GM23248 (cell line): ENCODE data around the gene AAK1. TPM values are rescaled to one million over a fixed set of nuclear protein-coding genes. Genes with fewer than 3 reads are reported as not detected.

Experiments used
- DNase-seq: peaks from one replicate; pipeline ENCODE4 v3.0.0-alpha.2; 2015
- H2AFZ ChIP-seq: fragments of 200-600 bp; sonication (generic); 2 replicates; pipeline ENCODE4 v1.6.1; 2016; ENCODE audit warnings: antibody characterized with exemption
- H3F3A ChIP-seq: fragments of 200-600 bp; sonication (generic); 2 replicates; pipeline ENCODE4 v1.6.1; 2016; ENCODE audit warnings: mild to moderate bottlenecking, antibody characterized with exemption, mixed run types; ENCODE audit not compliant: insufficient read depth
- H3K27ac ChIP-seq: fragments of 200-600 bp; sonication (generic); 2 replicates; pipeline ENCODE4 v1.5.1; 2016; ENCODE audit warnings: mild to moderate bottlenecking
- H3K27me3 ChIP-seq: fragments of 200-600 bp; sonication (generic); replicated peaks from 2 replicates; pipeline ENCODE4 v1.6.1; 2016; ENCODE audit warnings: mild to moderate bottlenecking; ENCODE audit not compliant: insufficient read depth
- H3K36me3 ChIP-seq: fragments of 200-600 bp; sonication (generic); 2 replicates; pipeline ENCODE4 v1.6.1; 2016; ENCODE audit warnings: low read depth, mild to moderate bottlenecking
- H3K4me1 ChIP-seq: fragments of 200-600 bp; sonication (generic); 2 replicates; pipeline ENCODE4 v1.6.1; 2016; ENCODE audit warnings: mild to moderate bottlenecking; ENCODE audit not compliant: insufficient read depth
- H3K4me2 ChIP-seq: fragments of 200-600 bp; sonication (generic); one replicate; pipeline ENCODE4 v1.6.1; 2016; ENCODE audit warnings: mild to moderate bottlenecking; ENCODE audit not compliant: unreplicated experiment
- H3K4me3 ChIP-seq: fragments of 200-600 bp; sonication (generic); 2 replicates; pipeline ENCODE4 v1.5.1; 2016; ENCODE audit warnings: mild to moderate bottlenecking
- H3K79me2 ChIP-seq: fragments of 200-600 bp; sonication (generic); 2 replicates; pipeline ENCODE4 v1.6.1; 2016; ENCODE audit warnings: mild to moderate bottlenecking; ENCODE audit not compliant: insufficient read depth
- H3K9ac ChIP-seq: fragments of 200-600 bp; sonication (generic); 2 replicates; pipeline ENCODE4 v1.6.1; 2016; ENCODE audit warnings: mild to moderate bottlenecking
- H3K9me2 ChIP-seq: fragments of 200-600 bp; sonication (generic); 2 replicates; pipeline ENCODE4 v1.6.1; 2016; ENCODE audit warnings: mixed run types, mild to moderate bottlenecking, moderate library complexity; ENCODE audit not compliant: insufficient read depth
- H3K9me3 ChIP-seq: fragments of 200-600 bp; sonication (generic); one replicate; pipeline ENCODE4 v1.6.1; 2017; ENCODE audit warnings: low read depth
- H4K20me1 ChIP-seq: fragments of 200-600 bp; sonication (generic); 2 replicates; pipeline ENCODE4 v1.6.0; 2016; ENCODE audit not compliant: insufficient read depth
- EZH2 ChIP-seq: fragments of 200-600 bp; sonication (generic); IDR thresholded peaks from 2 replicates; pipeline ENCODE4 v1.6.1; 2018; ENCODE audit warnings: antibody characterized with exemption, mild to moderate bottlenecking; ENCODE audit not compliant: insufficient read depth, poor library complexity, severe bottlenecking
- EZH2phosphoT487 ChIP-seq: fragments of 200-600 bp; sonication (generic); IDR thresholded peaks from 2 replicates; pipeline ENCODE4 v1.6.1; 2018; ENCODE audit warnings: antibody characterized with exemption, moderate library complexity, mild to moderate bottlenecking, low read depth; ENCODE audit not compliant: insufficient read depth
- WGBS, 2 experiments: methylation state at CpG; one replicate each; pipeline ENCODE4 v1.1.6; 2015 to 2017; ENCODE audit warnings: low lambda C conversion rate in 2 of 2, low coverage in 1 of 2; ENCODE audit errors: missing lambda C conversion rate in 2 of 2; 5-methylcytosine and 5-hydroxymethylcytosine counted together
- in situ Hi-C: fragments of 300-500 bp; cut with MboI; formaldehyde crosslinking; loops from 2 replicates; pipeline ENCODE4 v1.15.0; 2020
- polyA plus RNA-seq: library from polyadenylated mRNA; unstranded; fragments of >200 nt; fragmentation: Nextera tagmentation; extraction: Ambion mirVana; gene quantifications from 2 replicates; pipeline ENCODE4 v1.2.1, GENCODE V29; 2016
- total RNA-seq: library from RNA; depleted of rRNA; stranded (reverse); fragments of >200 nt; shearing (Covaris generic); gene quantifications from 2 replicates; pipeline ENCODE4 v1.2.3, GENCODE V29; 2014

AAK1 gene
- total and polyA plus RNA-seq, 2 experiments from 2014 or later: 41.2 to 50.7 TPM

GRCh38 chr2:69563021-69563420 lies 80.5 kb downstream of the AAK1 start:
- no peaks in the 10 kb centered on the region for H3K36me3 ChIP-seq
- peaks cover 31% of the 10 kb centered on the region for H3F3A ChIP-seq
- peaks cover 99% of the 10 kb centered on the region for H3K79me2 ChIP-seq
- no peak overlapping the region for H2AFZ ChIP-seq
- H3K4me3 ChIP-seq: no peak overlapping the region
- no peak for TF ChIP-seq EZH2phosphoT487
- TF ChIP-seq EZH2: no peak
- H4K20me1 ChIP-seq: peaks cover 14% of the 10 kb centered on the region; the same call in 1 of the 2 replicates
- H3K9me3 ChIP-seq: no peaks in the 10 kb centered on the region
- in situ Hi-C loops: no loop called here
- 79 to 86% methylated on average over 2 of the region's 2 CpGs for WGBS, 2 experiments
- H3K4me2 ChIP-seq: no peak overlapping the region
- DNase-seq: peak; percentile 22
- no peak overlapping the region for H3K9ac ChIP-seq
- H3K4me1 ChIP-seq: peaks cover 44% of the 10 kb centered on the region
- no peaks in the 10 kb centered on the region for H3K27me3 ChIP-seq
- no peak overlapping the region for H3K27ac ChIP-seq
- H3K9me2 ChIP-seq: no peaks in the 10 kb centered on the region

GRCh38 chr2:69561101-69561500 lies 82.4 kb downstream of the AAK1 start:
- H3K79me2 ChIP-seq: peaks cover 100% of the 10 kb centered on the region
- H3K27me3 ChIP-seq: no peaks in the 10 kb centered on the region
- peaks cover 1% of the 10 kb centered on the region for H3K36me3 ChIP-seq
- peaks cover 14% of the 10 kb centered on the region; the same call in 1 of the 2 replicates for H4K20me1 ChIP-seq
- no peak for TF ChIP-seq EZH2
- no peak for TF ChIP-seq EZH2phosphoT487
- in situ Hi-C loops: no loop called here
- H3K27ac ChIP-seq: no peak overlapping the region
- H3K9me2 ChIP-seq: no peaks in the 10 kb centered on the region
- peaks cover 25% of the 10 kb centered on the region for H3K4me1 ChIP-seq
- WGBS, 2 experiments: 54 to 55% methylated on average over 3 of the region's 3 CpGs
- no peak overlapping the region for H3K4me3 ChIP-seq
- no peak overlapping the region for H3K9ac ChIP-seq
- H2AFZ ChIP-seq: no peak overlapping the region
- no peak for DNase-seq
- H3K9me3 ChIP-seq: no peaks in the 10 kb centered on the region
- H3K4me2 ChIP-seq: no peak overlapping the region
- H3F3A ChIP-seq: 0 out of 2 replicates have a peak, but pooled peaks cover 13% of the 10 kb centered on the region

- Histone ChIP-seq H3K27me3 (no peaks in the 10 kb centered on the region), H3F3A (0 out of 2 replicates have a peak, but pooled peaks cover 10% of the 10 kb centered on the region), H3K79me2 (peaks cover 97% of the 10 kb centered on the region), H2AFZ (no peak overlapping the region), H3K36me3 (peaks cover 5% of the 10 kb centered on the region), H3K4me2 (no peak overlapping the region), H3K27ac (no peak overlapping the region), H3K4me3 (no peak overlapping the region), H3K9me2 (no peaks in the 10 kb centered on the region), H3K9me3 (no peaks in the 10 kb centered on the region), H3K4me1 (peaks cover 25% of the 10 kb centered on the region), H3K9ac (no peak overlapping the region), H4K20me1 (peaks cover 11% of the 10 kb centered on the region; the same call in 1 of the 2 replicates)
- no peak for DNase-seq
- WGBS, 2 experiments: 88 to 96% methylated on average over 4 of the region's 4 CpGs
- in situ Hi-C loops: no loop called here
- TF ChIP-seq EZH2 (no peak), EZH2phosphoT487 (no peak)
Measured at GRCh38 chr2:69560147-69560482, 83.4 kb downstream of the AAK1 start.

- Histone ChIP-seq H3F3A (0 out of 2 replicates have a peak, but pooled peaks cover 5% of the 10 kb centered on the region), H2AFZ (no peak overlapping the region), H3K9me2 (no peaks in the 10 kb centered on the region), H3K79me2 (peaks cover 97% of the 10 kb centered on the region), H3K4me2 (no peak overlapping the region), H3K27me3 (no peaks in the 10 kb centered on the region), H3K9me3 (no peaks in the 10 kb centered on the region), H3K27ac (no peak overlapping the region), H3K4me1 (peaks cover 25% of the 10 kb centered on the region), H4K20me1 (peaks cover 11% of the 10 kb centered on the region; the same call in 1 of the 2 replicates), H3K9ac (no peak overlapping the region), H3K36me3 (peaks cover 5% of the 10 kb centered on the region), H3K4me3 (no peak overlapping the region)
- DNase-seq: peak; percentile 76
- WGBS, 2 experiments: 59 to 69% methylated on average over 3 of the region's 3 CpGs
- in situ Hi-C loops: no loop called here
- TF ChIP-seq EZH2phosphoT487 (no peak), EZH2 (no peak)
Measured at GRCh38 chr2:69559442-69560146, 83.9 kb downstream of the AAK1 start.
